Stimulated activated effector memory CD8-positive, alpha-beta T cell treated with anti-CD3 and anti-CD28 coated beads, Interleukin-12 subunit alpha, Interleukin-12 subunit beta, amount 100 ng/mL, for 72 hours (primary cell): ENCODE results near the gene ALG10B.
"Not testable (repeated sequence)": the region's sequence is repeated elsewhere in the genome, so short reads cannot be mapped to it uniquely, and the experiment has no call there.

ENCODE experiments used
- ATAC-seq: fragments of 150-1000 bp; cut with Tn5 transposase; 2 replicates; pipeline ENCODE4 v1.10.0; 2021
- DNase-seq, 2 donors: peaks; one replicate each; pipeline ENCODE4 v3.0.0; 2021 to 2022; ENCODE audit warnings: low spot score in 2 of 2
- H3K27ac Mint-ChIP-seq: one replicate; pipeline ENCODE4 v1.8.0; 2022; ENCODE audit warnings: mild to moderate bottlenecking, mixed read lengths
- H3K36me3 Mint-ChIP-seq: one replicate; pipeline ENCODE4 v1.8.0; 2022; ENCODE audit warnings: mild to moderate bottlenecking, mixed read lengths
- H3K4me1 Mint-ChIP-seq: one replicate; pipeline ENCODE4 v1.8.0; 2022; ENCODE audit warnings: mixed read lengths
- H3K4me3 Mint-ChIP-seq: one replicate; pipeline ENCODE4 v1.8.0; 2022; ENCODE audit warnings: mild to moderate bottlenecking, mixed read lengths
- H3K9me3 Mint-ChIP-seq: one replicate; pipeline ENCODE4 v1.8.0; 2022; ENCODE audit warnings: mixed read lengths

Gene ALG10B

GRCh38 chr12:38316391-38317129, at the start of gene ALG10B:
Gene ALG10B, plus strand, starts transcription at chr12:38316774. Its CDS starts 120 bp downstream, at chr12:38316894.
- Mint-ChIP-seq H3K4me3 (peak within 1 kb of the TSS; percentile 87), H3K4me1 (peaks cover 16% of the 10 kb centered on the region), H3K36me3 (peaks cover 18% of the 10 kb centered on the region), H3K27ac (peak within 1 kb of the TSS; percentile 98), H3K9me3 (no peaks in the 10 kb centered on the region)
- ATAC-seq (peak; percentile 100), DNase-seq (peak; percentile 83 to 96)

DNA sequence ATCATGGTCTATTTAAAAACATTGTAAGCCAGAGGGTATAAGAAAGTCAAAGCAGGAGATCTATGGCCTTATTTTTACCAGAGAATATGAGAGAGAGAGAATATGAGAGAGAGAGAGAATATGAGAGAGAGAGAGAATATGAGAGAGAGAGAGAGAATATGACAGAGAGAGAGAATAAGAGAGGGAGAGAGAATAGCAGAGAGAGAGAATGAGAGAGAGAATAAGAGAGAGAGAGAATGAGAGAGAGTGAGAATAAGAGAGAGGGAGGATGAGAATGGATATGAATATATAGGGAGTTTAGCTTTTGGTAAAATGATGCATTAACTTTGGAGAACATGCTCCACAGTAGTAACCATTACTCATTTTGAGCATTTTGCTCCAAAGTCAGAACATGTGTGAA, 48.0 kb upstream of the ALG10B start:
- DNase-seq (no peak), ATAC-seq (no peak)
- no peaks in the 10 kb centered on the region for H3K4me1 Mint-ChIP-seq
- no peak overlapping the region for H3K4me3 Mint-ChIP-seq
- peaks cover 4% of the 10 kb centered on the region for H3K9me3 Mint-ChIP-seq
- H3K36me3 Mint-ChIP-seq, result no peaks in the 10 kb centered on the region
- no peak overlapping the region for H3K27ac Mint-ChIP-seq

- Mint-ChIP-seq H3K4me3 (no peak overlapping the region), H3K9me3 (peaks cover 4% of the 10 kb centered on the region), H3K27ac (no peak overlapping the region), H3K36me3 (no peaks in the 10 kb centered on the region), H3K4me1 (no peaks in the 10 kb centered on the region)
- ATAC-seq (no peak), DNase-seq (no peak)
Measured at GRCh38 chr12:38269897-38270296, 46.7 kb upstream of the ALG10B start.

- ATAC-seq, result no peak
- no peak for DNase-seq
- no peak overlapping the region for H3K27ac Mint-ChIP-seq
- no peak overlapping the region for H3K4me3 Mint-ChIP-seq
- no peaks in the 10 kb centered on the region for H3K9me3 Mint-ChIP-seq
- H3K4me1 Mint-ChIP-seq, result no peaks in the 10 kb centered on the region
- no peaks in the 10 kb centered on the region for H3K36me3 Mint-ChIP-seq
Measured at GRCh38 chr12:38279756-38280155, 36.8 kb upstream of the ALG10B start.

DNA sequence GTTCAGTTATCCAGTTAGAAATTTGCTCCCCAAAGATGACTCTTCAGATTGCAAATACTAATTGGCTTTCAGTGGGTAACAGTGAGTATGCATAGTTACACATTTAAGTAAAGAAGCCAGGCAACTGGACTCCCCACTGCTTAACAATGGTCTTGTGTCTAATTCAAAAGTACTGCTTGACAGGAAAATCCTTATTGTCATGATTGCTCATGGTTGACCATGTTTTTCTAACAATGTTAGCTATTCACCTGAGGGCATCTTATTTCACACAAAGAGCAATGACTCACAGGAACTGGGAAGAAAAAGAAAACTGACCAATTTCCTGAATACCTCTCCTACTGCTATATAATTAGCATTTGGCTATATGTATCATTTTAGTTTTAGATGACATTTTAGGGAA, 33.7 kb upstream of the ALG10B start:
- Mint-ChIP-seq H3K4me3 (no peak overlapping the region), H3K27ac (no peak overlapping the region), H3K4me1 (no peaks in the 10 kb centered on the region), H3K36me3 (no peaks in the 10 kb centered on the region), H3K9me3 (no peaks in the 10 kb centered on the region)
- ATAC-seq (no peak), DNase-seq (no peak)

DNA sequence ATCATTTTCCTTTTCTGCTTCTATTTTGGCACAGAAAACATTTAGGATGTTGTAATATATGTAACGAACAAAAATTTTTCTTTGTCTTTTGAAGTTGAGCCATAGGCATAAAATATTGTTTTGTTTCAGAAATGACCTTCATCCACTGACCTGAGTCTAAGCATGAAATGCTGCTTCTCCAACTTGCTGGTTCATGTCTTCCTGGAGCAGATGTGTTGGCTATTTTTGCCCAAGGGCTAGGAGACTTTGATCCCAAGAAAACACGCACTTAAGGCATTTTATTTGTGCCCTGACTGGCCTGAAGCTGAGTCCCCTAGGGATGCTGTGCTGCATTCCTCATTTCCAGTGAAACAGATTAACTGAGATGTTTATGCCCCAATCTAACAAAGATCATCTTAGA, 27.2 kb upstream of the ALG10B start:
- no peaks in the 10 kb centered on the region for H3K9me3 Mint-ChIP-seq
- no peaks in the 10 kb centered on the region for H3K4me1 Mint-ChIP-seq
- no peak overlapping the region for H3K27ac Mint-ChIP-seq
- H3K4me3 Mint-ChIP-seq, result no peak overlapping the region
- DNase-seq (no peak), ATAC-seq (no peak)
- no peaks in the 10 kb centered on the region for H3K36me3 Mint-ChIP-seq

DNA sequence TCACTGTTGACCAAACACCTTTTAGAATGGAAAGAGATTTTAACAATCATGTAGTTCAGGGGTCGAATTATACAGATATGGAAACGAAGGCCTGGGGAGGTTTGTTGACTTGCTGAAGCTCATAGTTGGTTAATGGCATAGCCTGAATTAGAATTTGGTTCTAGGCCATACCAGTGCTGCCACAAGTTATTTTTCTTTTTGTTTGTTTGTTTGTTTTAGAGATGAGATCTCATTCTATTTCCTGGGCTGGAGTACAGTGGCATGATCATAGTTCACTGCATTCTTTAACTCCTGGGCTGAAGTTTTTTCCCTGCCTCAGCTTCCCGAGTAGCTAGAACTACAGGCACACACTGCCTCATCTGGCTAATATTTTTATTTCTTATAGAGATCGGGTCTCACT, 25.4 kb upstream of the ALG10B start:
- no peak for DNase-seq
- Mint-ChIP-seq H3K4me1 (no peaks in the 10 kb centered on the region), H3K4me3 (no peak overlapping the region), H3K27ac (no peak overlapping the region), H3K9me3 (no peaks in the 10 kb centered on the region), H3K36me3 (no peaks in the 10 kb centered on the region)
- ATAC-seq, result no peak

DNA sequence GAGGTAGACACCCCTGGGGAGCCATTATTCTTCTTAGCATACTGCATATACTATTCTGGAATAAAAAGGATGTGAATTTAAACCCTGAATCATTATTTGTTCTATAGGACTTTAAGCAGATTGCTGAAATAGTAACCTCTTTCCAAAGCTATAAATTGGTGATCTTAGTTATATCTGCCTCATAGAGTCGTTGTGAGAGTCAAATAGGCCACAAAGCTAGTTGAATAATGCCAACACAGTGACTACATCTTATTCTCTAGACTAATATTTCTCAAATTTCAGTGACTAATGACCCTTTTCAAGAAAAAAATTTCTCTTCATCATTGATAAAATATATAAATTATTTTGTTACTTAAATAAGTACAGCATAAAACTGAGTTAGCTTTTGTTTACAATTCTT, 13.6 kb upstream of the ALG10B start:
- not testable (repeated sequence) for H3K9me3 Mint-ChIP-seq, H3K27ac Mint-ChIP-seq, H3K36me3 Mint-ChIP-seq, ATAC-seq, H3K4me3 Mint-ChIP-seq, H3K4me1 Mint-ChIP-seq, DNase-seq

DNA sequence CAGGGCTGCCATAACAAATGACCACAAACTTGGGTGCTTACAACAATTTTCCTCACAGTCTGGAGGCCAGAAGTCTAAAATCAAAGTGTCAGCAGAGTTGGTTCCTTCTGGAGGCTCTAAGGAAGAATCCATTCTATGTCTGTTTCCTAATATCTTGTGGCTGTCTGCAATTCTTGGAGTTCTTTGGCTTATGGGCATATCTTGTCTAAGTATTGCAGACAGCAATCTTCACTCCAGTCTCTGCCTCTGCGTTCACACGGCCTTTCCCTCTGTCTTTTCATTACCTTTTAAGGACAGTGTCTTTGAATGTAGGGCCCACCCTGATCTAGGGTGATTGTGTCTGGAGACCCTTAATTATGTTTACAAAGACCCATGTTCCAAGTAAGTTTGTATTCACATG, 5.4 kb downstream of the ALG10B start:
- H3K4me1 Mint-ChIP-seq, result peaks cover 10% of the 10 kb centered on the region
- H3K4me3 Mint-ChIP-seq, H3K27ac Mint-ChIP-seq, ATAC-seq, H3K9me3 Mint-ChIP-seq, DNase-seq: not testable (repeated sequence)
- peaks cover 20% of the 10 kb centered on the region for H3K36me3 Mint-ChIP-seq

DNA sequence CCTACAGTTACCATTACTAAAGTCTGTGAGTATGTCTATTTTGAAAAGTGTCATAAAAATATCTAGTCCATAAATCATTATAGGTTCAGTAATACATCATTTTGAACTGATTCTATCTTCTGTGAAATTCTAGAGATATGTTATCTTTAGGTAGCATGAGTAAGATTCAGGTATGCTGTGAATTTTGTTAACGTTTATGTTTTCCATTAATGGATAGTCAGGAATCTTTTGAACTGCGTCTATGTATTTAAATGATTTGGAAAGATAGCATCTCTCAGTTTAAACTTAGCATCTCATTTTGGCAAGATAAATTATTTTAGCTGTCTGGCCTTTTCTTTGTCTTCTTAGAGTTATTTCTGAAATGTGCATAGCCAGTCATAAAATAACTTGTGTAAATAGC, 8.3 kb downstream of the ALG10B start:
- Mint-ChIP-seq H3K4me1 (no peaks in the 10 kb centered on the region), H3K9me3 (no peaks in the 10 kb centered on the region), H3K4me3 (no peak overlapping the region), H3K36me3 (peaks cover 14% of the 10 kb centered on the region), H3K27ac (no peak overlapping the region)
- ATAC-seq (no peak), DNase-seq (no peak)

- H3K27ac Mint-ChIP-seq, result no peak overlapping the region
Measured at GRCh38 chr12:38327356-38327755, 10.8 kb downstream of the ALG10B start.

GRCh38 chr12:38328306-38328895, 11.8 kb downstream of the ALG10B start:
- H3K4me3 Mint-ChIP-seq, result no peak overlapping the region
- H3K4me1 Mint-ChIP-seq, result no peaks in the 10 kb centered on the region
- H3K27ac Mint-ChIP-seq, result no peak overlapping the region
- no peaks in the 10 kb centered on the region for H3K9me3 Mint-ChIP-seq
- ATAC-seq (no peak), DNase-seq (no peak)
- peaks cover 6% of the 10 kb centered on the region for H3K36me3 Mint-ChIP-seq

More at GRCh38 chr12:38327356-38327755, 10.8 kb downstream of the ALG10B start:
- Mint-ChIP-seq H3K9me3 (no peaks in the 10 kb centered on the region), H3K36me3 (peaks cover 6% of the 10 kb centered on the region), H3K4me1 (no peaks in the 10 kb centered on the region), H3K4me3 (no peak overlapping the region)
- DNase-seq (no peak), ATAC-seq (no peak)

DNA sequence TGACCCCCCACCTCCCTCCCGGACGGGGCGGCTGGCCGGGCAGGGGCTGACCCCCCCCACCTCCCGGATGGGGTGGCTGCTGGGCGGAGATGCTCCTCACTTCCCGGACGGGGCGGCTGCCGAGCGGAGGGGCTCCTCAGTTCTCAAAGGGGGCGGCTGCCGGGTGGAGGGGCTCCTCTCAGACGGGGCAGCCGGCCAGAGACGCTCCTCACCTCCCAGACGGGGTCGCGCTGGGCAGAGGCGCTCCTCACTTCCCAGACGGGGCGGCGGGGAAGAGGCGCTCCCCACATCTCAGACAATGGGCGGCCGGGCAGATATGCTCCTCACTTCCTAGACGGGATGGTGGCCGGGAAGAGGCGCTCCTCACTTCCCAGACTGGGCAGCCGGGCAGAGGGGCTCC, 13.8 kb downstream of the ALG10B start:
- H3K27ac Mint-ChIP-seq, H3K36me3 Mint-ChIP-seq, H3K4me1 Mint-ChIP-seq, ATAC-seq, DNase-seq, H3K9me3 Mint-ChIP-seq, H3K4me3 Mint-ChIP-seq: not testable (repeated sequence)

- no peak for ATAC-seq
- Mint-ChIP-seq H3K4me3 (no peak overlapping the region), H3K27ac (no peak overlapping the region), H3K36me3 (no peaks in the 10 kb centered on the region), H3K4me1 (no peaks in the 10 kb centered on the region), H3K9me3 (no peaks in the 10 kb centered on the region)
- no peak for DNase-seq
Measured at GRCh38 chr12:38332814-38333213, 16.2 kb downstream of the ALG10B start.

GRCh38 chr12:38342444-38342843, 25.9 kb downstream of the ALG10B start:
- Mint-ChIP-seq H3K4me1 (no peaks in the 10 kb centered on the region), H3K9me3 (peaks cover 4% of the 10 kb centered on the region), H3K27ac (no peak overlapping the region), H3K36me3 (no peaks in the 10 kb centered on the region), H3K4me3 (no peak overlapping the region)
- DNase-seq, result no peak
- ATAC-seq, result no peak

DNA sequence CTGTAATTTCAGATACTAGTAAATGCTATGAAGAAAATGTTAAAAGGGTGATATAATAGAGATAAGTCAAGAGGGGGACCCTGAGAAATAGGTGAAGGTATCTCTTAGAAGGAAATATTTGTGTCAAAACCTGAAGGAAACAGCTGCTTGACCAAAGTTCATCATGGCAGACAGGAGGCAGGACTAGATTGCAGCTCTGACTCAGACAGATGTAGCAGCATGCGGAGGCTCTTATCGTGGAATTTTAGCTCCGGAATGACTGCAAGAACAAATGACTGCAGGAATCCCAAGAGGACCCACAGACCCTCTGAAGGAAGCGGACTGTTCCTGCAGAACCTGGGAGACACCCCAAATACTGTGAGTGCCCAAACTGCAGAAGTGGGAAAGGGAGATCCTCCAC, 26.7 kb downstream of the ALG10B start:
- not testable (repeated sequence) for DNase-seq, ATAC-seq, H3K4me1 Mint-ChIP-seq, H3K36me3 Mint-ChIP-seq, H3K9me3 Mint-ChIP-seq, H3K4me3 Mint-ChIP-seq, H3K27ac Mint-ChIP-seq
